Measurements from ENCODE around the gene RTTN. TPM values are rescaled to one million over a fixed set of nuclear protein-coding genes. Genes with fewer than 3 reads are reported as not detected.

The RTTN gene
- total RNA-seq, 1 donor from 2014 or later, result 9.4 TPM

GRCh38 chr18:69969491-69969890 is 236.0 kb downstream of the RTTN start:
- ATAC-seq, result no peak
- no peak for DNase-seq (ENCODE audit: missing footprints)
- intact Hi-C loops (cut with DNase I), result no loop called here

- DNase-seq (ENCODE audit: missing footprints) (no peak), ATAC-seq (no peak)
- intact Hi-C loops (cut with DNase I), result no loop called here
These were observed 237.4 kb downstream of the RTTN start for GRCh38 chr18:69968039-69968438.

GRCh38 chr18:69963196-69963595 is 242.3 kb downstream of the RTTN start:
- intact Hi-C loops (cut with DNase I), result no loop called here
- no peak for ATAC-seq
- DNase-seq (ENCODE audit: missing footprints), result no peak

- no peak for DNase-seq (ENCODE audit: missing footprints)
- no peak for ATAC-seq
- intact Hi-C loops (cut with DNase I), result no loop called here
These were observed 243.8 kb downstream of the RTTN start for GRCh38 chr18:69961718-69962117.

- intact Hi-C loops (cut with DNase I), result no loop called here
- no peak for ATAC-seq
- DNase-seq (ENCODE audit: missing footprints), result no peak
These were observed 247.1 kb downstream of the RTTN start for GRCh38 chr18:69958422-69958821.

- intact Hi-C loops (cut with DNase I), result no loop called here
- ATAC-seq (no peak), DNase-seq (ENCODE audit: missing footprints) (no peak)
These were observed 247.7 kb downstream of the RTTN start for GRCh38 chr18:69957747-69958146.

GRCh38 chr18:69956665-69957620 is 248.5 kb downstream of the RTTN start:
- intact Hi-C loops (cut with DNase I), result no loop called here
- DNase-seq (ENCODE audit: missing footprints) (no peak), ATAC-seq (no peak)

GRCh38 chr18:69956057-69956456 is 249.4 kb downstream of the RTTN start:
- DNase-seq (ENCODE audit: missing footprints), result no peak
- intact Hi-C loops (cut with DNase I), result no loop called here
- ATAC-seq, result no peak

GRCh38 chr18:69954719-69955480 is 250.6 kb downstream of the RTTN start:
- intact Hi-C loops (cut with DNase I), result no loop called here
- ATAC-seq (no peak), DNase-seq (ENCODE audit: missing footprints) (no peak)

- DNase-seq (ENCODE audit: missing footprints), result no peak
- no peak for ATAC-seq
- intact Hi-C loops (cut with DNase I), result no loop called here
These were observed 252.3 kb downstream of the RTTN start for GRCh38 chr18:69953191-69953590.

Other genes starting within 250 kb of the RTTN start
- gene SOCS6, start 83.4 kb upstream of the RTTN start, total RNA-seq, result 21.8 TPM